Neural progenitor cell (in vitro differentiated cells): Measurements from ENCODE around the gene SSC4D. TPM values are rescaled to one million over a fixed set of nuclear protein-coding genes. Genes with fewer than 3 reads are reported as not detected.
A peak's percentile ranks its signal among the peaks of the same experiment; 100 is the strongest.

Source experiments
- DNase-seq: peaks from one replicate; pipeline ENCODE4 v3.0.0-alpha.2; 2016; ENCODE audit warnings: low spot score
- H2AFZ ChIP-seq: fragments of 200-600 bp; sonication (generic); replicated peaks from 2 replicates; pipeline ENCODE4 v1.6.1; 2016; ENCODE audit warnings: antibody characterized with exemption
- H3F3A ChIP-seq: fragments of 200-600 bp; sonication (generic); 2 replicates; pipeline ENCODE4 v1.6.1; 2016; ENCODE audit warnings: antibody characterized with exemption, low read depth
- H3K27ac ChIP-seq: fragments of 200-600 bp; sonication (generic); 2 replicates; pipeline ENCODE4 v1.5.1; 2016; ENCODE audit warnings: mild to moderate bottlenecking
- H3K27me3 ChIP-seq: fragments of 200-600 bp; sonication (generic); 2 replicates; pipeline ENCODE4 v1.6.1; 2016; ENCODE audit warnings: mild to moderate bottlenecking, moderate library complexity
- H3K36me3 ChIP-seq: fragments of 200-600 bp; sonication (generic); 2 replicates; pipeline ENCODE4 v1.5.1; 2016
- H3K4me1 ChIP-seq: fragments of 200-600 bp; sonication (generic); 2 replicates; pipeline ENCODE4 v1.6.1; 2016; ENCODE audit warnings: mixed run types
- H3K4me2 ChIP-seq: fragments of 200-600 bp; sonication (generic); 2 replicates; pipeline ENCODE4 v1.6.1; 2016
- H3K4me3 ChIP-seq: fragments of 200-600 bp; sonication (generic); 2 replicates; pipeline ENCODE4 v1.5.1; 2016
- H3K79me2 ChIP-seq: fragments of 200-600 bp; sonication (generic); 2 replicates; pipeline ENCODE4 v1.6.1; 2016; ENCODE audit warnings: low read depth
- H3K9ac ChIP-seq: fragments of 200-600 bp; sonication (generic); 2 replicates; pipeline ENCODE4 v1.6.1; 2016
- H3K9me3 ChIP-seq: fragments of 200-600 bp; sonication (generic); 2 replicates; pipeline ENCODE4 v1.5.1; 2016; ENCODE audit warnings: low read depth
- H4K20me1 ChIP-seq: fragments of 200-600 bp; sonication (generic); 2 replicates; pipeline ENCODE4 v1.6.1; 2016; ENCODE audit warnings: low read depth
- H3K27ac Mint-ChIP-seq: 3 replicates; pipeline ENCODE4 v1.8.0; 2021; ENCODE audit warnings: mixed read lengths
- H3K27me3 Mint-ChIP-seq: 2 replicates; pipeline ENCODE4 v1.8.0; 2022; ENCODE audit warnings: low read depth, mild to moderate bottlenecking, inconsistent platforms, moderate library complexity, mixed read lengths; ENCODE audit not compliant: insufficient read depth
- H3K36me3 Mint-ChIP-seq: 3 replicates; pipeline ENCODE4 v1.8.0; 2021; ENCODE audit warnings: mixed read lengths
- H3K4me1 Mint-ChIP-seq: 3 replicates; pipeline ENCODE4 v1.8.0; 2021; ENCODE audit warnings: mixed read lengths
- H3K4me3 Mint-ChIP-seq: 3 replicates; pipeline ENCODE4 v1.8.0; 2021; ENCODE audit warnings: mild to moderate bottlenecking, moderate library complexity, mixed read lengths
- H3K9me3 Mint-ChIP-seq: 3 replicates; pipeline ENCODE4 v1.8.0; 2020; ENCODE audit warnings: mixed read lengths
- EZH2 ChIP-seq: fragments of 200-600 bp; sonication (generic); IDR thresholded peaks from 2 replicates; pipeline ENCODE4 v1.6.1; 2017; ENCODE audit warnings: antibody characterized with exemption, mild to moderate bottlenecking, moderate library complexity
- EZH2phosphoT487 ChIP-seq: fragments of 200-600 bp; sonication (generic); IDR thresholded peaks from 2 replicates; pipeline ENCODE4 v1.6.1; 2017; ENCODE audit warnings: antibody characterized with exemption
- total RNA-seq: library from RNA; depleted of rRNA; stranded (reverse); fragments of >200 nt; gene quantifications from 2 replicates; pipeline ENCODE4 v1.2.3, GENCODE V29; 2015; ENCODE audit warnings: low replicate concordance
- TF ChIP-seq, protein P1 (sequence below): fragments of 200-600 bp; sonication (generic); IDR thresholded peaks from 2 replicates; pipeline ENCODE4 v1.5.1; 2017; ENCODE audit warnings: antibody characterized with exemption, mild to moderate bottlenecking

SSC4D gene
- total RNA-seq, 1 donor from 2014 or later = 0.43 TPM

DNA sequence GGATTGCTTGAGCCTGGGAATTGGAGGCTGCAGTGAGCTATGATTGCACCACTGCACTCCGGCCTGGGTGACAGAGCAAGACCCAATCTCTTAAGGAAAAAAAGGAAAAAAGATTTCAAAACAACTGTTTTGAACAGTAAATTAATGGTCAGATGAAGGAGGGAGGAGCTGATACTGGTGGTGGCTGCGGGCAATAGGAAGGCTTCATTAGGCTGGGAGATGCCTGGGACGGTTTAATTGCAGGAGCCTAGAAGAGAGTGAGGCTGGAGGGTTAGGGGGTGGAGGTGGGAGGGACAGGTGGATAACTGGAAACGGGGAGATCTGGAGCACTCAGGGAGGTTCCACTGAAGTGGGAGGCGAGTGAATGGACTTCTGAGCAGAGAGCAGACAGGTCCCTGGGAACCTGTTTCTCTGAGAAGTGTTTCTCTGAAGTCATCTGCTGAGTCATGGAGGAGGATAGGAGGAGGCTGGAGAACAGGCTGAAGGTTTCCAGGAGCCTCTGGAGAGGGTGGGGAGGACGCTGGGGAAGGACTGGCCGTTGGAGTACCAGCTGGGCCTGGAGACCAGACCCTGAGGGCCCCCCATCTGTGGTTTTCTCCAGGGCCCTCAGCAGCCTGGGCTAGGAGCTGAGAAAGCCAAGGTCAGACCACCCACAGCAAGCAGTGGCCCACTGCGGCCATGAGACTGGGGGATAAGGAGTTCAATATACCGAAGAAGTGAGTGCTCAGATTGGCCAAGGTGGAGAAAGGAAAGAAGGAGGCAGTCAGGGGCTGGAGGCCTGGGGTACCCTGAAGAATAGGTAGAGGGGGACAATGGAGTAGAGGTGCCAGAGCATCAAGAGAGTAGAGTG is 36.3 kb downstream of the SSC4D start:
- Mint-ChIP-seq H3K9me3 (no peaks in the 10 kb centered on the region), H3K4me1 (peaks cover 12% of the 10 kb centered on the region), H3K27ac (peak overlapping the region; percentile 16), H3K36me3 (no peaks in the 10 kb centered on the region), H3K27me3 (peaks cover 12% of the 10 kb centered on the region), H3K4me3 (peak overlapping the region; percentile 28)
- no peak overlapping the region for H3K27ac ChIP-seq
- DNase-seq = no peak
- H3K4me2 ChIP-seq = no peak overlapping the region
- H3F3A ChIP-seq = no peaks in the 10 kb centered on the region
- H2AFZ ChIP-seq = no peak overlapping the region
- no peaks in the 10 kb centered on the region for H3K79me2 ChIP-seq
- H3K9me3 ChIP-seq = no peaks in the 10 kb centered on the region
- TF ChIP-seq, protein P1, sequence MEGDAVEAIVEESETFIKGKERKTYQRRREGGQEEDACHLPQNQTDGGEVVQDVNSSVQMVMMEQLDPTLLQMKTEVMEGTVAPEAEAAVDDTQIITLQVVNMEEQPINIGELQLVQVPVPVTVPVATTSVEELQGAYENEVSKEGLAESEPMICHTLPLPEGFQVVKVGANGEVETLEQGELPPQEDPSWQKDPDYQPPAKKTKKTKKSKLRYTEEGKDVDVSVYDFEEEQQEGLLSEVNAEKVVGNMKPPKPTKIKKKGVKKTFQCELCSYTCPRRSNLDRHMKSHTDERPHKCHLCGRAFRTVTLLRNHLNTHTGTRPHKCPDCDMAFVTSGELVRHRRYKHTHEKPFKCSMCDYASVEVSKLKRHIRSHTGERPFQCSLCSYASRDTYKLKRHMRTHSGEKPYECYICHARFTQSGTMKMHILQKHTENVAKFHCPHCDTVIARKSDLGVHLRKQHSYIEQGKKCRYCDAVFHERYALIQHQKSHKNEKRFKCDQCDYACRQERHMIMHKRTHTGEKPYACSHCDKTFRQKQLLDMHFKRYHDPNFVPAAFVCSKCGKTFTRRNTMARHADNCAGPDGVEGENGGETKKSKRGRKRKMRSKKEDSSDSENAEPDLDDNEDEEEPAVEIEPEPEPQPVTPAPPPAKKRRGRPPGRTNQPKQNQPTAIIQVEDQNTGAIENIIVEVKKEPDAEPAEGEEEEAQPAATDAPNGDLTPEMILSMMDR = no peak
- no peak for TF ChIP-seq EZH2
- TF ChIP-seq EZH2phosphoT487 = no peak
- H4K20me1 ChIP-seq = no peaks in the 10 kb centered on the region
- H3K4me3 ChIP-seq = no peak overlapping the region
- no peaks in the 10 kb centered on the region for H3K36me3 ChIP-seq
- H3K4me1 ChIP-seq = no peaks in the 10 kb centered on the region
- no peak overlapping the region for H3K9ac ChIP-seq
- no peaks in the 10 kb centered on the region for H3K27me3 ChIP-seq

DNA sequence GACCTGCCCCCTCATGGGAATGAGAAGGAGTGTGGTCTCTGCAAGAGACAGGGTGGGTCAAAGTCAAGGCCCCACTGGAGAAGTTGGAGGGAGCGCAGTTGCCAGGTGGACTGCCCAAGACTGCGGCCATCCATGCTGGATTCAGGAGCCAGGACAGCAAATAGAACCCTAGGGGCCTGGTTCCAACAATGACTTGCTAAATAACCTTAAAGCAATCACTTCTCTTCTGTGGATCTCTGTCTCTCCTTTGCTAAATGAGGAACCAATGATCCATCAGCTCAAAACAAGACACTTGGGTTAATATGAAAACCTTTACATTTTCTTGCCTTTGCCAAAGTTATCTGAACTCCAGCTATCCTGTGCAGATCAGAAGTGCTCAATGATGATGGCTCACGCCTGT is 38.1 kb downstream of the SSC4D start:
- Histone ChIP-seq H3K9me3 (no peaks in the 10 kb centered on the region), H2AFZ (no peak overlapping the region), H4K20me1 (no peaks in the 10 kb centered on the region), H3K79me2 (no peaks in the 10 kb centered on the region), H3K4me3 (no peak overlapping the region), H3K27ac (no peak overlapping the region), H3K36me3 (no peaks in the 10 kb centered on the region), H3K9ac (no peak overlapping the region), H3K27me3 (no peaks in the 10 kb centered on the region), H3K4me2 (no peak overlapping the region), H3K4me1 (no peaks in the 10 kb centered on the region), H3F3A (no peaks in the 10 kb centered on the region)
- Mint-ChIP-seq H3K27ac (no peak overlapping the region), H3K27me3 (peaks cover 15% of the 10 kb centered on the region), H3K4me1 (peaks cover 9% of the 10 kb centered on the region), H3K4me3 (no peak overlapping the region), H3K9me3 (no peaks in the 10 kb centered on the region), H3K36me3 (no peaks in the 10 kb centered on the region)
- no peak for TF ChIP-seq EZH2phosphoT487
- no peak for TF ChIP-seq EZH2
- TF ChIP-seq, protein P1 = no peak
- no peak for DNase-seq

DNA sequence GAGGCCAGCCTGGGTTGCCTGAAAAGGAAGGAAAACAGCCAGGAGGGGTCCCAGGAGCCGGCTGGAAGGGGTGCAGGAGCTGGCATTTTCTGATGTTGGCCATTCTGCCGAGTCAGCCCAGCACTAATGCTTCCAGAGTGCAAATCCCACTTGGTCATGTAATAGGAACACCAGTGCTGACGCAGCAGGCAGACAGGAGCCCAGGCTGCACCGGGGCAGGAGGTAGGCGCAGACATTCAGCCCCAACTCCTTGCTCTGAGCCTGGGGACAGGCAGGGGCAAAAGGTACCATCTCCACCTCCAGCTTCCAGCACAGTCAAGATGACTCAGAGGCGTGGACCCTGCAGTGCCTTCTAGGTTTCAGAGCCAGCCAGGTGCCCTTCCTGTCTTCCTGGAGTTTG is 40.5 kb downstream of the SSC4D start:
- Histone ChIP-seq H3K79me2 (no peaks in the 10 kb centered on the region), H2AFZ (peak overlapping the region; percentile 5), H3K4me2 (no peak overlapping the region), H3K36me3 (no peaks in the 10 kb centered on the region), H3K27ac (no peak overlapping the region), H4K20me1 (no peaks in the 10 kb centered on the region), H3K9ac (no peak overlapping the region), H3K4me1 (peaks cover 9% of the 10 kb centered on the region), H3K4me3 (no peak overlapping the region), H3K27me3 (no peaks in the 10 kb centered on the region), H3K9me3 (no peaks in the 10 kb centered on the region), H3F3A (peaks cover 13% of the 10 kb centered on the region)
- no peaks in the 10 kb centered on the region for H3K36me3 Mint-ChIP-seq
- H3K9me3 Mint-ChIP-seq = no peaks in the 10 kb centered on the region
- H3K27me3 Mint-ChIP-seq = peaks cover 15% of the 10 kb centered on the region
- H3K4me1 Mint-ChIP-seq = peaks cover 21% of the 10 kb centered on the region
- H3K4me3 Mint-ChIP-seq = no peak overlapping the region
- TF ChIP-seq, protein P1 = no peak
- no peak for TF ChIP-seq EZH2
- TF ChIP-seq EZH2phosphoT487 = no peak
- H3K27ac Mint-ChIP-seq = no peak overlapping the region
- DNase-seq = no peak
